ENCODE measurements around the gene ANO10. TPM values are rescaled to one million over a fixed set of nuclear protein-coding genes. Genes with fewer than 3 reads are reported as not detected.
"Not testable (repeated sequence)": the region's sequence is repeated elsewhere in the genome, so short reads cannot be mapped to it uniquely, and the experiment has no call there.

ANO10 gene
- total and polyA plus RNA-seq, 8 donors, result 3.6 to 202 (median 12.5) TPM

GRCh38 chr3:43613976-43614375 is 7.8 kb downstream of the ANO10 start:
- DNase-seq, result no peak
- 86 to 97% (median 95%) methylated on average over 5 of the region's 5 CpGs for WGBS, 5 donors
- Histone ChIP-seq H3K4me3 (no peak overlapping the region), H3K9me3 (no peaks in the 10 kb centered on the region), H3K27me3 (no peaks in the 10 kb centered on the region), H3K27ac (no peak overlapping the region), H3K36me3 (no peaks in the 10 kb centered on the region), H3K4me1 (peaks cover 0 to 11% (median 0%) of the 10 kb centered on the region in 4 donors)
- TF ChIP-seq POLR2A (IDR thresholded peaks at IDR 0.05) (no peak), EP300 (IDR thresholded peaks at IDR 0.05) (no peak), CTCF (IDR thresholded peaks at IDR 0.05) (no peak), POLR2AphosphoS5 (IDR thresholded peaks at IDR 0.05) (no peak)
- intact Hi-C loops (cut with DNase I; ENCODE audit: low total_unique reads), result no loop called here

- H3K4me3 ChIP-seq, result no peak overlapping the region
- no peaks in the 10 kb centered on the region for H3K27me3 ChIP-seq
- intact Hi-C loops (cut with DNase I; ENCODE audit: low total_unique reads), result no loop called here
- H3K36me3 ChIP-seq, result no peaks in the 10 kb centered on the region
- no peaks in the 10 kb centered on the region for H3K9me3 ChIP-seq
- no peak overlapping the region for H3K27ac ChIP-seq
- TF ChIP-seq POLR2A (IDR thresholded peaks at IDR 0.05), result no peak
- no peak for TF ChIP-seq CTCF (IDR thresholded peaks at IDR 0.05)
- no peak for TF ChIP-seq POLR2AphosphoS5 (IDR thresholded peaks at IDR 0.05)
- no peak for TF ChIP-seq EP300 (IDR thresholded peaks at IDR 0.05)
- peak in 1 of 2 donors; percentile 6 for DNase-seq
- H3K4me1 ChIP-seq, result peaks cover 0 to 11% (median 0%) of the 10 kb centered on the region in 4 donors
These were observed 9.4 kb downstream of the ANO10 start for GRCh38 chr3:43612419-43612818.

GRCh38 chr3:43609406-43609805 is 12.4 kb downstream of the ANO10 start:
- no peak for DNase-seq
- intact Hi-C loops (cut with DNase I; ENCODE audit: low total_unique reads), result no loop called here
- H3K9me3 ChIP-seq, result no peaks in the 10 kb centered on the region
- H3K27ac ChIP-seq, result no peak overlapping the region
- H3K27me3 ChIP-seq, result no peaks in the 10 kb centered on the region
- TF ChIP-seq POLR2A (IDR thresholded peaks at IDR 0.05) (no peak), EP300 (IDR thresholded peaks at IDR 0.05) (no peak)
- H3K36me3 ChIP-seq, result peaks cover 0 to 10% (median 7%) of the 10 kb centered on the region in 4 donors
- WGBS, 5 donors, result 94 to 100% (median 97%) methylated on average over 1 of the region's 1 CpG
- H3K4me1 ChIP-seq, result peaks cover 0 to 11% (median 0%) of the 10 kb centered on the region in 4 donors
- H3K4me3 ChIP-seq, result no peak overlapping the region

GRCh38 chr3:43608751-43609150 is 13.1 kb downstream of the ANO10 start:
- H3K27me3 ChIP-seq, result no peaks in the 10 kb centered on the region
- no peak for DNase-seq
- H3K27ac ChIP-seq, result no peak overlapping the region
- intact Hi-C loops (cut with DNase I; ENCODE audit: low total_unique reads), result no loop called here
- 88 to 97% (median 91%) methylated on average over 1 of the region's 1 CpG for WGBS, 5 donors
- no peak for TF ChIP-seq CTCF (IDR thresholded peaks at IDR 0.05)
- TF ChIP-seq EP300 (IDR thresholded peaks at IDR 0.05), result no peak
- no peak for TF ChIP-seq POLR2AphosphoS5 (IDR thresholded peaks at IDR 0.05)
- TF ChIP-seq POLR2A (IDR thresholded peaks at IDR 0.05), result no peak
- no peak overlapping the region for H3K4me3 ChIP-seq
- H3K4me1 ChIP-seq, result peaks cover 0 to 11% (median 0%) of the 10 kb centered on the region in 4 donors
- peaks cover 0 to 16% (median 12%) of the 10 kb centered on the region in 4 donors for H3K36me3 ChIP-seq
- no peaks in the 10 kb centered on the region for H3K9me3 ChIP-seq

- no peak for TF ChIP-seq EP300 (IDR thresholded peaks at IDR 0.05)
- TF ChIP-seq CTCF (IDR thresholded peaks at IDR 0.05), result no peak
- TF ChIP-seq POLR2A (IDR thresholded peaks at IDR 0.05), result no peak
- no peak for TF ChIP-seq POLR2AphosphoS5 (IDR thresholded peaks at IDR 0.05)
- WGBS, 5 donors, result 68 to 80% (median 71%) methylated on average over 2 of the region's 2 CpGs
These were observed 15.5 kb downstream of the ANO10 start for GRCh38 chr3:43606284-43606683.

GRCh38 chr3:43599959-43600358 is 21.9 kb downstream of the ANO10 start:
- H3K27me3 ChIP-seq; intact Hi-C loops (cut with DNase I; ENCODE audit: low total_unique reads); H3K27ac ChIP-seq; H3K4me3 ChIP-seq; DNase-seq; H3K4me1 ChIP-seq; H3K9me3 ChIP-seq: not testable (repeated sequence)
- peaks cover 0 to 31% (median 29%) of the 10 kb centered on the region in 4 donors for H3K36me3 ChIP-seq
- 65 to 81% (median 75%) methylated on average over 2 of the region's 2 CpGs for WGBS, 5 donors

More at GRCh38 chr3:43606284-43606683, 15.5 kb downstream of the ANO10 start:
- Histone ChIP-seq H3K4me3 (no peak overlapping the region), H3K36me3 (peaks cover 0 to 26% (median 22%) of the 10 kb centered on the region in 4 donors), H3K4me1 (peaks cover 0 to 2% (median 0%) of the 10 kb centered on the region in 4 donors), H3K27me3 (no peaks in the 10 kb centered on the region), H3K27ac (no peak overlapping the region), H3K9me3 (no peaks in the 10 kb centered on the region)
- intact Hi-C loops (cut with DNase I; ENCODE audit: low total_unique reads), result no loop called here
- no peak for DNase-seq

Data from stomach (tissue), 9 donors.